Esophagus muscularis mucosa (tissue), 4 donors: Measurements from ENCODE around the gene GSTT2. TPM values are rescaled to one million over a fixed set of nuclear protein-coding genes. Genes with fewer than 3 reads are reported as not detected.

Experiments used
- DNase-seq: peaks from one replicate; pipeline ENCODE4 v3.0.0-alpha.2; 2017; ENCODE audit errors: extremely low spot score
- H3K27ac ChIP-seq, 4 donors: fragments of 200-600 bp; sonication (generic); replicated peaks in 1 of 4; 1 replicate in 3 of 4; 2 replicates in 1 of 4; pipeline ENCODE4 v1.5.1; 2016 to 2019; ENCODE audit warnings: mild to moderate bottlenecking in 1 of 4
- H3K27me3 ChIP-seq, 4 donors: fragments of 200-600 bp; sonication (generic); one replicate each; pipeline versions ENCODE4 v1.5.1 to v1.6.0; 2016 to 2019
- H3K36me3 ChIP-seq, 4 donors: fragments of 200-600 bp; sonication (generic); one replicate each; pipeline ENCODE4 v1.5.1; 2016 to 2019
- H3K4me1 ChIP-seq, 4 donors: fragments of 200-600 bp; sonication (generic); one replicate each; pipeline ENCODE4 v1.5.1; 2016 to 2019
- H3K4me3 ChIP-seq, 4 donors: fragments of 200-600 bp; sonication (generic); 1 replicate in 2 of 4; 2 replicates in 2 of 4; pipeline ENCODE4 v1.5.1; 2016 to 2019; ENCODE audit warnings: mild to moderate bottlenecking in 4 of 4, moderate library complexity in 1 of 4
- H3K9me3 ChIP-seq, 4 donors: fragments of 200-600 bp; sonication (generic); 1 replicate in 3 of 4; 2 replicates in 1 of 4; pipeline ENCODE4 v1.5.1; 2016 to 2019
- CTCF ChIP-seq, 3 experiments: fragments of 200-600 bp in 2 of 3; fragments of 450-650 bp in 1 of 3; sonication (generic) in 2 of 3; IDR thresholded peaks; one replicate each; pipeline ENCODE4 v1.5.1; 2017 to 2019; ENCODE audit warnings: antibody characterized with exemption in 3 of 3, mild to moderate bottlenecking in 2 of 3, moderate library complexity in 1 of 3
- EP300 ChIP-seq: sonication (generic); formaldehyde crosslinking; IDR thresholded peaks from one replicate; pipeline ENCODE4 v1.6.1; 2017; ENCODE audit warnings: antibody characterized with exemption
- POLR2A ChIP-seq: fragments of 450-650 bp; IDR thresholded peaks from one replicate; pipeline ENCODE4 v1.6.1; 2017; ENCODE audit warnings: antibody characterized with exemption, moderate library complexity, mild to moderate bottlenecking, low read depth
- POLR2AphosphoS5 ChIP-seq, 2 donors: sonication (generic); formaldehyde crosslinking; IDR thresholded peaks; one replicate each; pipeline ENCODE4 v1.6.1; 2017; ENCODE audit warnings: antibody characterized with exemption in 2 of 2
- WGBS: methylation state at CpG from one replicate; pipeline ENCODE4 v1.1.5; 2018; 5-methylcytosine and 5-hydroxymethylcytosine counted together
- intact Hi-C: fragments of 100-400 bp; cut with DNase I; formaldehyde crosslinking; loops from one replicate; pipeline ENCODE4 v1.15.1; 2023
- total RNA-seq, 4 donors: library from RNA; depleted of rRNA; stranded (reverse); fragments of >200 nt; gene quantifications; one replicate each; pipeline versions ENCODE4 v1.1.0 to v1.2.1, GENCODE V29; 2016

Gene GSTT2
- total RNA-seq, 4 donors from 2014 or later, result 1.1 to 1.5 TPM; not detected in 2

- no peak overlapping the region for H3K27ac ChIP-seq
- TF ChIP-seq POLR2A (no peak), CTCF (IDR thresholded peaks at IDR 0.05) (no peak), POLR2AphosphoS5 (IDR thresholded peaks at IDR 0.05) (no peak), EP300 (no peak)
- 71% methylated on average over 10 of the region's 10 CpGs for WGBS
- no peak overlapping the region for H3K4me3 ChIP-seq
- peaks cover 8 to 18% (median 14%) of the 10 kb centered on the region in 4 donors for H3K4me1 ChIP-seq
- no peak for DNase-seq
- H3K9me3 ChIP-seq, result no peaks in the 10 kb centered on the region
- intact Hi-C loops, result no loop called here
- H3K27me3 ChIP-seq, result no peaks in the 10 kb centered on the region
- no peaks in the 10 kb centered on the region for H3K36me3 ChIP-seq
Observed at GRCh38 chr22:24006207-24006913, 26.4 kb downstream of the GSTT2 start.

DNA sequence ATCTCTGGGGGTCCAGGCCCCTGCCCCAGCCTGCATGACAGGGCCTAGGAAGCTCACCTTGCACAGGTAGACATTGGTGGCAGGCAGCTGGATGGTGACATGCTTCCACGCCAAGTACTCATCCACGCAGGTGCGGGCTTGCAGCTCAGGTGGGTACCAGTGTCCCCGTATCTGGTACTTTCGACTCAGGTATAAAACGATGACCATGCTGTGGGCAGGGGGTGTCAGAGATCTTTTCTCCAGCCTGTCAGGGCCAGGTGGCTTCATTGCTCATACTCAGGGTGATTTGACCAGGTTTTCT, 26.9 kb downstream of the GSTT2 start:
- WGBS, result 90% methylated on average over 6 of the region's 6 CpGs
- Histone ChIP-seq H3K27me3 (no peaks in the 10 kb centered on the region), H3K27ac (no peak overlapping the region), H3K36me3 (no peaks in the 10 kb centered on the region), H3K9me3 (no peaks in the 10 kb centered on the region), H3K4me1 (peaks cover 8 to 24% (median 17%) of the 10 kb centered on the region in 4 donors), H3K4me3 (no peak overlapping the region)
- no peak for DNase-seq
- TF ChIP-seq POLR2AphosphoS5 (IDR thresholded peaks at IDR 0.05), result no peak
- intact Hi-C loops, result no loop called here

- H3K36me3 ChIP-seq, result no peaks in the 10 kb centered on the region
- WGBS, result 88% methylated on average over 8 of the region's 8 CpGs
- no peak overlapping the region for H3K27ac ChIP-seq
- DNase-seq, result no peak
- intact Hi-C loops, result no loop called here
- H3K27me3 ChIP-seq, result no peaks in the 10 kb centered on the region
- no peak for TF ChIP-seq POLR2A
- TF ChIP-seq EP300, result no peak
- TF ChIP-seq POLR2AphosphoS5 (IDR thresholded peaks at IDR 0.05), result no peak
- no peak for TF ChIP-seq CTCF (IDR thresholded peaks at IDR 0.05)
- peaks cover 10 to 29% (median 23%) of the 10 kb centered on the region in 4 donors for H3K4me1 ChIP-seq
- H3K9me3 ChIP-seq, result no peaks in the 10 kb centered on the region
- no peak overlapping the region for H3K4me3 ChIP-seq
Observed at GRCh38 chr22:24007253-24008021, 27.5 kb downstream of the GSTT2 start.

DNA sequence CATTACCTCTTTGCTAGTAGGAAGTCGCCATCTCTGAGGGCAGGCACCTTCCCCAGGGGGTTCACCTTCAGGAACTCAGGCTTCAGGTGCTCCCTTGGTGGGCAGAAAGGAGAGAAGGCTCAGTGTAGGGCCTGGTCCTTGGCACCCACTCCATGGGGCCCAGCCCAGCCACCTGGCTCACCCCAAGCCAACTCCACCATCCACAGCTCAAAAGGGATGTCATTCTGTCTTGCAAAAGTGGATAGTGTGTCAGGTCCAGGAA, 28.0 kb downstream of the GSTT2 start:
- intact Hi-C loops, result no loop called here
- no peak for TF ChIP-seq POLR2A
- TF ChIP-seq EP300, result no peak
- no peak for TF ChIP-seq POLR2AphosphoS5 (IDR thresholded peaks at IDR 0.05)
- no peak for TF ChIP-seq CTCF (IDR thresholded peaks at IDR 0.05)
- H3K36me3 ChIP-seq, result no peaks in the 10 kb centered on the region
- H3K4me1 ChIP-seq, result peaks cover 15 to 34% (median 28%) of the 10 kb centered on the region in 4 donors
- no peak overlapping the region for H3K27ac ChIP-seq
- H3K4me3 ChIP-seq, result no peak overlapping the region
- WGBS, result 90% methylated on average over 1 of the region's 1 CpG
- no peaks in the 10 kb centered on the region for H3K9me3 ChIP-seq
- DNase-seq, result no peak
- H3K27me3 ChIP-seq, result no peaks in the 10 kb centered on the region

- no peaks in the 10 kb centered on the region for H3K9me3 ChIP-seq
- H3K36me3 ChIP-seq, result no peaks in the 10 kb centered on the region
- no peak for DNase-seq
- no peak overlapping the region for H3K27ac ChIP-seq
- peaks cover 15 to 41% (median 33%) of the 10 kb centered on the region in 4 donors for H3K4me1 ChIP-seq
- 89% methylated on average over 6 of the region's 6 CpGs for WGBS
- no peak for TF ChIP-seq EP300
- TF ChIP-seq CTCF (IDR thresholded peaks at IDR 0.05), result no peak
- TF ChIP-seq POLR2AphosphoS5 (IDR thresholded peaks at IDR 0.05), result no peak
- no peak for TF ChIP-seq POLR2A
- intact Hi-C loops, result no loop called here
- no peak overlapping the region for H3K4me3 ChIP-seq
- no peaks in the 10 kb centered on the region for H3K27me3 ChIP-seq
Observed at GRCh38 chr22:24008381-24009226, 28.7 kb downstream of the GSTT2 start.
